Measurements from ENCODE around the gene PHACTR1. TPM values are rescaled to one million over a fixed set of nuclear protein-coding genes. Genes with fewer than 3 reads are reported as not detected.

Gene PHACTR1
- polyA plus RNA-seq, 3 donors, result 6.1 to 26.9 (median 7.6) TPM

DNA sequence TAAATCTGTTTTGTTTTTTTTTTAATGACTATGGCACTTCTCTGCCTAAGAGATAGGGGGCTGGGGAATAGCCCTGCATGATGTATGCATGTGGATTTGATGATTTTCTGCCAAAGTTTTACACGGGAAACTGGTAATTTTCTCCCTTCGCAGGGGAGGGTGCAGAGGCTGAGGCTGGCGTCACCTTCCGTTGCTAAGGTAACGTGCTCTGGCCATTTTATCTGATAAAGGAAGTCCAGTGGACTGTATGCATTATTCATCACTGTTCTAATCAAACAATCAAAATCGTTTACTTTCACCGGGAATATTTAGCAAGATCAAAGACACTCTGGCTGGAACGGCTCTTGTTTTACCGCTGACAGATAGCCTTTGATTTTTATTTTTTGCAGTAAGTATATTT is 789 bp downstream of the PHACTR1 start:
- Mint-ChIP-seq H3K27ac (no peak overlapping the region), H3K4me3 (no peak overlapping the region), H3K4me1 (no peaks in the 10 kb centered on the region), H3K27me3 (ENCODE audit: low read depth in 3 of 3) (peaks cover 7 to 10% (median 8%) of the 10 kb centered on the region in 3 donors), H3K9me3 (peaks cover 0 to 2% (median 0%) of the 10 kb centered on the region in 7 donors), H3K36me3 (no peaks in the 10 kb centered on the region)
- Histone ChIP-seq H3K79me2 (ENCODE audit: insufficient read depth, low read length) (no peaks in the 10 kb centered on the region), H3K4me1 (ENCODE audit: control insufficient read depth in 1 of 2, insufficient read depth in 2 of 2, low read length in 2 of 2) (no peaks in the 10 kb centered on the region), H3K4me2 (replicated peaks; ENCODE audit: extremely low read depth, low read length, poor library complexity, severe bottlenecking) (no peak overlapping the region), H3K9me3 (replicated peaks in 1 of 2; ENCODE audit: control insufficient read depth in 1 of 2, insufficient read depth in 1 of 2, low read length in 2 of 2) (no peaks in the 10 kb centered on the region), H4K20me1 (ENCODE audit: insufficient read depth, low read length) (no peaks in the 10 kb centered on the region), H3K4me3 (replicated peaks in 1 of 3; ENCODE audit: low read depth in 2 of 3, low read length in 3 of 3) (no peak overlapping the region), H3K27ac (ENCODE audit: low read depth in 1 of 2, low read length in 2 of 2) (no peak overlapping the region), H3K9ac (ENCODE audit: insufficient read depth, low read length, poor library complexity, severe bottlenecking) (no peak overlapping the region), H3K27me3 (ENCODE audit: control insufficient read depth in 2 of 2, insufficient read depth in 2 of 2, low read length in 2 of 2) (peaks cover 0 to 2% of the 10 kb centered on the region in 2 donors), H2AFZ (ENCODE audit: insufficient read depth, low read depth, low read length, poor library complexity, severe bottlenecking) (no peak overlapping the region), H3K36me3 (replicated peaks in 1 of 2; ENCODE audit: control insufficient read depth in 1 of 2, insufficient read depth in 2 of 2, low read length in 2 of 2) (no peaks in the 10 kb centered on the region)
- DNase-seq, result no peak
- WGBS (ENCODE audit: insufficient coverage), result 86% methylated on average over 2 of the region's 9 CpGs
- TF ChIP-seq, protein P1, sequence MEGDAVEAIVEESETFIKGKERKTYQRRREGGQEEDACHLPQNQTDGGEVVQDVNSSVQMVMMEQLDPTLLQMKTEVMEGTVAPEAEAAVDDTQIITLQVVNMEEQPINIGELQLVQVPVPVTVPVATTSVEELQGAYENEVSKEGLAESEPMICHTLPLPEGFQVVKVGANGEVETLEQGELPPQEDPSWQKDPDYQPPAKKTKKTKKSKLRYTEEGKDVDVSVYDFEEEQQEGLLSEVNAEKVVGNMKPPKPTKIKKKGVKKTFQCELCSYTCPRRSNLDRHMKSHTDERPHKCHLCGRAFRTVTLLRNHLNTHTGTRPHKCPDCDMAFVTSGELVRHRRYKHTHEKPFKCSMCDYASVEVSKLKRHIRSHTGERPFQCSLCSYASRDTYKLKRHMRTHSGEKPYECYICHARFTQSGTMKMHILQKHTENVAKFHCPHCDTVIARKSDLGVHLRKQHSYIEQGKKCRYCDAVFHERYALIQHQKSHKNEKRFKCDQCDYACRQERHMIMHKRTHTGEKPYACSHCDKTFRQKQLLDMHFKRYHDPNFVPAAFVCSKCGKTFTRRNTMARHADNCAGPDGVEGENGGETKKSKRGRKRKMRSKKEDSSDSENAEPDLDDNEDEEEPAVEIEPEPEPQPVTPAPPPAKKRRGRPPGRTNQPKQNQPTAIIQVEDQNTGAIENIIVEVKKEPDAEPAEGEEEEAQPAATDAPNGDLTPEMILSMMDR (IDR thresholded peaks at IDR 0.05), result no peak
- intact Hi-C loops (cut with micrococcal nuclease), result no loop called here

DNA sequence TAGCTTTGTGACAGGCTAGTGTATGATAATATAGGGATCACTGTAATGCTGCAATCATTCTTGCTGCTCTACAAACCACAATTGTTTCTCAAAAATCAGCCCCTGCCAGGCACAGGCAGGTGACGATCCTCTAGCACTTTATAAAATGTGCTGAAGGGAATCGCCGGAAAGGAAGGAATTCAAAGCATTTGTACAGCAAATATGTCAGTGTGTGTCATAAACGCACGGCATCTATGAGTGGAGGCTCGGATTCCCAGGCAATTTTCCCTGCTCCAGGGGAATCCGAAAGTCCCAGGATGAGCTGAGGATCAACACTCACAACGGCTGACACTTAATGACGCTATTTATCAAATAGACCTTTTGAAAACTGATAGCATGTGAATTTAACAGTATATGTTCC is 1.4 kb downstream of the PHACTR1 start:
- 94% methylated on average over 6 of the region's 9 CpGs for WGBS (ENCODE audit: insufficient coverage)
- intact Hi-C loops (cut with micrococcal nuclease), result no loop called here
- TF ChIP-seq, protein P1 (IDR thresholded peaks at IDR 0.05), result no peak

More for the DNA sequence above, 1.4 kb downstream of the PHACTR1 start:
- H3K9me3 Mint-ChIP-seq, result peaks cover 0 to 2% (median 0%) of the 10 kb centered on the region in 7 donors
- Histone ChIP-seq H3K4me2 (replicated peaks; ENCODE audit: extremely low read depth, low read length, poor library complexity, severe bottlenecking) (no peak overlapping the region), H3K9ac (ENCODE audit: insufficient read depth, low read length, poor library complexity, severe bottlenecking) (no peak overlapping the region), H2AFZ (ENCODE audit: insufficient read depth, low read depth, low read length, poor library complexity, severe bottlenecking) (no peak overlapping the region), H3K9me3 (replicated peaks in 1 of 2; ENCODE audit: control insufficient read depth in 1 of 2, insufficient read depth in 1 of 2, low read length in 2 of 2) (no peaks in the 10 kb centered on the region), H3K36me3 (replicated peaks in 1 of 2; ENCODE audit: control insufficient read depth in 1 of 2, insufficient read depth in 2 of 2, low read length in 2 of 2) (no peaks in the 10 kb centered on the region), H3K4me3 (replicated peaks in 1 of 3; ENCODE audit: low read depth in 2 of 3, low read length in 3 of 3) (no peak overlapping the region), H4K20me1 (ENCODE audit: insufficient read depth, low read length) (no peaks in the 10 kb centered on the region), H3K79me2 (ENCODE audit: insufficient read depth, low read length) (no peaks in the 10 kb centered on the region), H3K27me3 (ENCODE audit: control insufficient read depth in 2 of 2, insufficient read depth in 2 of 2, low read length in 2 of 2) (peaks cover 0 to 2% of the 10 kb centered on the region in 2 donors), H3K27ac (ENCODE audit: low read depth in 1 of 2, low read length in 2 of 2) (no peak overlapping the region), H3K4me1 (ENCODE audit: control insufficient read depth in 1 of 2, insufficient read depth in 2 of 2, low read length in 2 of 2) (no peaks in the 10 kb centered on the region)
- H3K36me3 Mint-ChIP-seq, result no peaks in the 10 kb centered on the region
- H3K4me3 Mint-ChIP-seq, result no peak overlapping the region
- H3K4me1 Mint-ChIP-seq, result no peaks in the 10 kb centered on the region
- H3K27me3 Mint-ChIP-seq (ENCODE audit: low read depth in 3 of 3), result peaks cover 7 to 10% (median 8%) of the 10 kb centered on the region in 3 donors
- DNase-seq, result no peak
- no peak overlapping the region for H3K27ac Mint-ChIP-seq

Measured in CD14-positive monocyte (primary cell).